GM19372 (cell line): ENCODE data around the gene TMC2.
A peak's percentile ranks its signal among the peaks of the same experiment; 100 is the strongest.

Experiments used
- ATAC-seq: cut with Tn5 transposase; IDR thresholded peaks from one replicate; pipeline ENCODE4 v1.9.1; 2021; ENCODE audit warnings: mild to moderate bottlenecking, low read depth, moderate library complexity; ENCODE audit not compliant: unreplicated experiment

TMC2 gene

DNA sequence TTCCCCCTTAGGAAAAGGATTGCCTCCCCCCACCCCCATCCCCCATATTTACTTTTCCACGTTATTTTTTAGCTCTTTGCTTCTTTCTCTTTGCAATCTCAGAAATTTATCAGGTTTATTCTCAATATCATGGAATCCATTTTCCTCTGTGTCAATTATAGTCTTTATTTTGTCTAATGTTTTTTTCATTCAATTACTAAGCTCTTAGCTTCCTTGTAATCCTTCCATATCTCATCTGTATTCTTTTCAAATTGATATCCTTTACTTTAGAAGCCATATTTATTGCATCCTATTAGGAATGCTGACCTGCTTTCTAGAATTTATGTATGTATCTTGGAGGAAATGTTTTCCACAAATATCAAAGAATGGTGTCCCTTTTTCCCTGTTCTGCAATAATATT, 39.3 kb downstream of the TMC2 start:
- no peak for ATAC-seq

DNA sequence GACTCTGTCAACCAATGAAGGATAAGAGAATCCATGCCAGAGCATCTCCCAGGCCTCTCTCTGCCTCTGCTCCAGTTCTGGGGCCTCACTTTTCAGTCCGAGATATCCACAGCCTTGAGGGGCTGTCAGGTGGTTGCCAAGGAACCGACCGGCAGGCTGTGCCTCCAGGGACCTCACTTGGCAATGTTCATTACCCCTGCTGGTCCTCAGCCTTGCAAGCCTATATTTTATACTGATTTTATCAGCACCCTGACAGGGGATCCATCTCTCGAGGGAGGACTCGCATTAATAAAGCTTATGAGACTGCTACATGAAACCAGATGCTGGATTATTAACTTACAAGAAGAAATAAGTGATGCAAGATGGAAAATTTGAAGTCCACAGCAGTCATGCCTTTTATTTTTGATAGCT, 39.9 kb downstream of the TMC2 start:
- no peak for ATAC-seq

DNA sequence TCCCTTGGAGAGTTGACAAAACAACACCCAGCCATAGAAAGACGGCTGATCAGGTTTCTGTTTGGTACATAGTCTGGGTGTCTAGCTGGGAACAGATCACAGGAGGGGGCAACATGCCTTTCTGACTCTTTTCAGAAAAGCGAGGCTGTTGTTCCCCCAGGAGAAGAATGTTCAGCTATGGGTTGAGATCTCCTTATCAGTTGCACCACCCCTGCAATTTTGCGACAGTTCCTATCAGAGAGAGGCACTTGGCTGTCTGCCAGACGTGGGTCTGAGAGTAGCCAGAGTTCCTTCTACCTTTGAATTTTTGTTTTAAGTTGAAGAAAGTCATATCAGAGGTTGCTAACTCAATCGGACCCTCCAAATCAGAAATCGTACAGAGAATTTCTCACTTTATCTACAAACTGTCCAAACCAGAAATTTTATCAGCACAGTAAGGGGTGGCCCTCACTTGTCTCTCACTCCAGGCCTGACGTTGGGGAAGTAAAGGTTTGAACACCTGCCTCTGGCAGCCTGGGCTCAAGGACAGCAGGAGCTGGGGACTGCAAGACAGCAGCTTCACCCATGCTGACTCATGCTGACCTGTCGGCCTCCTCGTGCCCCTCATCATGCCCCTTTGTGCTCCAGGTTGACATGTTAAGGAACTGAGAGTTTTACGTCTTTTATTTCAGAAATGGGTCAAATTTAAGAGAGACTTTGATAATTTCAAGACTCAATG, 42.3 kb downstream of the TMC2 start:
- no peak for ATAC-seq

DNA sequence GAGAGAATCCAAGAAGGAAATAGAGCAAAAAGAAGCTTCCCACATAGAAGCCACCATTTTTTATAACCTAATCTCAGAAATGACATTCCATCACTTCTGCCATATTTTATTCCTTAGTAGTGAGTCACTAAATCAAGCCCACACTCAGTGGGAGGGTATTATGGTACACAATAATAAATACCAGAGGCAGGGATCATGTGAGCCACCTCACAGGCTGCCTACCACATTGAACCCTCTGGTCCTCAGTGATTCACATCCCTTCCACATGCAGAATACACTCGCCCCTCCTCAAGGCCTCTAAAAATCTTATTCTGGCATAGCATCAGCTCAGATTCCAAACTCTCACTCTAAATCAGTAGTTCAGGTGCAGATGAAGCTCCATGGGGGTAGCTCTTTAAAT, 49.4 kb downstream of the TMC2 start:
- ATAC-seq, result no peak

DNA sequence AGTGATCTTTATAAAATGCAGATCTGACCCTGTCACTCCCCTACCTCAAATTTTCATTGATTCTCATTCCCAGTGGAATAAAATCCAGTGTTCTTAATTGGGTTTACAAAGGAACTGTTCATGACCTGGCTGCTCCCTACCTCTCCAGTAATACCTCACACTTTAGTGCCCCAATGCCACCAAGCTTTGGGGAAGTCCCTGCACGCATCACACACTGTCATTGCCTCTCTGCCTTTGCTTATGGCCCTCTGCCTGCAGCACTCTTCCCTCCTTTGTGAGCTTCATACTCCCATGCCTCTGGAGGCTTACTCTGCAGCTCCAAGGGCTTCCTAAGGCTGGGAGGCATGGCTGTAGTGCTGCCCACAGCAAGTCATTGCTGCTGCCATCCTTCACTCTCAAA, 57.4 kb downstream of the TMC2 start:
- no peak for ATAC-seq

DNA sequence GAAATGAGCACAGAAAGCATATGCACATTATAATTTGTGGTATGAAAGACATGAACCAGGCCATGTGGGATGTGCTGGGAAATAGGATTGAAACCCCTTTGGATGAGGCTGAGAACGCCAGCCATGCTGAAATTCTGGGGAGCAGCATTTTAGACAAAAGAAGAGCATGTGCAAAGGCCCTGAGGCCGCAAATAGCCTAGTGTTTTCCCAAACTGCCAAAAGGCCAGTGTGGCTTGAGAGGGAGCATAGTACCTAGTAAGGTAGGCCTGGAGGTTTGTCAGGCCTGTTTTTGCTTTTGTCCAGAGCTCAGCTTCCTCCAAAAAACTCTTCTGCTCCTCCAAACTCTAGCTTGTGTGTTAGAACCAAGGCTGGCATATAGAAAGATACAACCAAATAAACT, 58.7 kb downstream of the TMC2 start:
- no peak for ATAC-seq

DNA sequence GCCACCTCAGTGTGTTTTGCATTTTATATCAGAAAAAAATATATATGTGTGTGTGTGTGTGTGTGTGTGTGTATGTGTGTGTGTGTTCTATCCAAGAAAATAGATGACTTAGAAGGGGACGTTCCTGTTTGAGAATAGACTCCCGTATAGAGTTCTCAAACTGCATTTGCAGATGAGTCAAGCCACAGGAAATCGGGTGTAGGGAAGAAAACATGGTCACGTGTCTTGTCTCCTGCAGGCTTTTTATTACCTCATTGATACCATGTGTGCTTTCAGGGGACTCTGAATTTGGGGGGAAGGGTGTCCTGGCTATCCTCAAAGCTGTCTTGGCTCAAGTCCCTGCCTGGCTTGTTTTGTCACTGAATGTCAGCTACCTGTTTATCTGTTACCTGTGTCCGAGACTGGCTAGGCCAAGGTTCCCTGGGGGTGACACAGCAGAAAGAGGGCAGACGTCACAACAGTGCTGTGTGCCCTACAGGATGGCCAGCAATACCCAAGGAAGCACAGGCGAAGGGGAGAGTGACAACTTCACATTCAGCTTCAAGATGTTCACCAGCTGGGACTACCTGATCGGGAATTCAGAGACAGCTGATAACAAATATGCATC, 60.4 kb downstream of the TMC2 start:
- no peak for ATAC-seq

DNA sequence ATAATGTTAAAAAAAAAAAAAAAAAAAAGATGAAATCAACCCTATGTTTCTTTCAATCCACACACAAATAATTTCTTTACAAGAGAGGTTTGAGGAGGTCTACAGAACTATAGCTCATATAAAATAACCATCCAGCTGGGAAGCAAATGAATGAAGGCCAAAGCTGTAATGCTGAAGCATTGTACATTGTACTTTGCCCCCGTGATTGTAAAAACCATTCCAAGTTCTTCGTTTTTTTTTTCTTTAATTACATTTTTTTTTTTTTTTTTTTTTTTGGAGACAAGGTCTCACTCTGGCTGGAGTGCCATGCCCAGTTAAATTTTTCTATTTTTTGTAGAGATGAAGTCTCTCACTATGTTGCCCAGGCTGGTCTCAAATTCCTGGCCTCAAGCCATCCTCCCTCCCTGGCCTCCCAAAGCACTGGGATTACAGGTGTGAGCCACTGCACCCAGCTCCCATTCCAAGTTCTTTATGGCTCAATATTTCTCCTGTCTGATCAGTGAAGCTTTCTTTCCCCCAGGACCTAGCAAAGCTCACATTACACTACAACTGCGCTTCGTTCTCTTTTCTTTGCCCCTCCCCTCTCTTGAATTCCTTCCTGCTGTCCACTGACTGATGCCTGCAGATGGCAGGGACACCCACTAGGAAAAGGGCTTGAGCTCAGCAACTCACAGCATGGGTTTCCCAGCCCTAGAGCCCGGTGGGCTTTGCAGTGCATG, 63.1 kb downstream of the TMC2 start:
- no peak for ATAC-seq

DNA sequence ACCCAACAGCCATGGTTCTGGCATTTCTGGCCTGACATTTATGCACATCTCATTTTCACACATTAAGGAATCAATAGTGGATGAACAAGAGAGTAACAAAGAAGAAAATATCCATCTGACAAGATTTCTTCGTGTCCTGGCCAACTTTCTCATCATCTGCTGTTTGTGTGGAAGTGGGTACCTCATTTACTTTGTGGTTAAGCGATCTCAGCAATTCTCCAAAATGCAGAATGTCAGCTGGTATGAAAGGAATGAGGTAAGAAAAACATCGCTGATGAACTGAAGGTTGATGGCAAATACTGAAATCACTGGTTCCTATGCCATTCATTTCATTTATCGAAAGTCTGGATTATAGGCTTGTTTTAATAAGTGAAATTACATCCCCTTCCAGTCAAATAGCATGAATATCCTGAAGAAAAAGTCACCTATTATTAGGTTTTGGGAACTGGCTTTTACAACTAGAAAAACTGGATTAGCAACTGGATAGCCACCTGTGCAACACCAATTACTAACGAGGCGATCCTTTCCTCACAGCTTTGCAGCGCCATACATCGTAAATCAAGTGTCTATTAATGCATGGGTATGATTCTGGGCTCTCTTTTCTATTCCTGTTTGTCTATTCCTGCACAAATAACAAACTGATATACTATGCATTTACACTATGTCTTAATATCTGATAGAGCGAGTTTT, 65.8 kb downstream of the TMC2 start:
- ATAC-seq, result no peak

DNA sequence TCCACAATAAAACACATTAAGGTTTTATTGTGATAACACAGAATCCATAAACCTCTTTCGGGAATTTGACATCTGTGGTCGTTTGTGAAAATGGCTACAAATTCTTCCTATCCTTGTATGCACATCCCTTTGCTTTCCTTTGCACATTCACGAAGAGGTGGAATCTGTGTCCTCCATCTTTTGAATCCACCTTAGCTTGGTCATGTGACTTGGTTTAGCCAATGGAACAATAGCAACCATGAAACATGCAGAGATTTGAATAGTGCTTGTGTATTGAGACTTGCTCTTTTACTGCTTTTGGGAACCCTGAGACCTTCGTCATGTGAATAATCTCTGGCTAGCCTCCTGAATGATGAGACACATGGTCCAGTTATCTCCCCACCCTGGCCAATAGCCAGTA, 66.4 kb downstream of the TMC2 start:
- no peak for ATAC-seq

DNA sequence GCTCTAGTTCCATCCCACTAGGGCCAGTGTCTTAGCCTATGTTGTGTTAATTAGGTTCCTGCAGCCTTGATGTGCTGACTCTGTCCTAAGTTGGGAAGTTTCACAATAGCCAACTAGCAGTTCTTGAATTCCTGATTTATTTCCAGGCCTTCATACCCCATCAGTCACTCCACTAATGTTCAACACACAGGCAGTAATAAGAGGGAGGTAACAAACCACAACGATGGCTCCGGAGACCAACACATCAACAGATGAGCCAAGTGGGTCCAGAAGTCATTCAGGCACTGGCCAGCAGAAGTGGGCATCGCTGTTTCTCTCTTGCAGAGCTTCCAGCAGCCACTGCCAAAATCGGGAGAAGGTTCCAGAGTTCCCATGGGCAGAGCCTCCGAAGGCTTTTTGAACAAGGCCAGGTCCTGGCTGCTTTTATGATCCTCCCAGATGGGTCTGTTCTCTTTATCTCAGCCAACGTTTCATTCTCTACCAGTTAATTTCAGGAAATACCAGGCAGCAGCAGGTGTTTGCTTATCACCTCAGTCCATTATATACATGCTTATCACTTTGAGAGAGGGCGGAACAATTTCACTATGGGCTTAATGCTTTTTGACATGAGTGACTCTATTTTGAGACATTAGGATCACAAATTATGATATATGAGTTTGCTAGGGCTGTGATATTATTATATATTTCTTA, 67.6 kb downstream of the TMC2 start:
- no peak for ATAC-seq

DNA sequence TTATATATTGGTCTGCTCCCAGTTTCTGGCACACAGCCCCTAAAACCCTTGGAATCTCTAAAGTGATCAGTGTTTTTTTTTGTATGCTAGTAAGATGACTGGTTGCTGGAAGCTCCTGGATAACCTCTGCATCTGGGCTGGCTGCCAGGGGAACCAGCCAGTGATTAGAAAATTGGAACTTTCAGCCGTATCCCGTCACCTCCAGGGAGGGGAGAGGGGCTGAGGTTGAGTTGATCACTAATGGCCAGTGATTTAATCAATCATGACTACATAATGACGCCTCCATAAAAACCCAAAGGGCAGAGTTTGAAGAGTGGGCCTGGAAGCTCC, 68.1 kb downstream of the TMC2 start:
- ATAC-seq, result no peak

DNA sequence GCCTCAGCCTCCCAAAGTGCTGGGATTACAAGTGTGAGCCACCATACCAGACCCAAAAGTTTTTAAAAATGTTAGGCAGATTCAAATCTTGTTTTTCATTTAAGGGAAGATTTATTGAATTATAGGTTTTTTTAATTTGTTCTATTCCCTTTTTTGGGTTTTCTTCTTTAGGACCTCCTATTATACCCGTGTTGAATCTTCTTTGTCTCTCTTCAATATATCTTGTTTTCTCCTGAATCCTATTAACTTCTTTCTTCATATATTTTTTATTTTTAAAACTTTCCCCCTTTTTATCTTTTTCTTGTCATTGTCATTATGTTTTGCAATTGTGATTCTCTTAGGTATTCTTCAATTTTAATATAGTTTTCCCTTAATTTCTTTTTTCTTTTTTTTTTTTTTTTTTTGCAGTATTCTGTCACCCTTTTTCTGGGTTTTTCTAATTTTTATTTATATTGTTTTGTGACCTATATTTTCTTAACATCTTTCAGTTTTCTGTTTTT, 70.2 kb downstream of the TMC2 start:
- ATAC-seq, result no peak

DNA sequence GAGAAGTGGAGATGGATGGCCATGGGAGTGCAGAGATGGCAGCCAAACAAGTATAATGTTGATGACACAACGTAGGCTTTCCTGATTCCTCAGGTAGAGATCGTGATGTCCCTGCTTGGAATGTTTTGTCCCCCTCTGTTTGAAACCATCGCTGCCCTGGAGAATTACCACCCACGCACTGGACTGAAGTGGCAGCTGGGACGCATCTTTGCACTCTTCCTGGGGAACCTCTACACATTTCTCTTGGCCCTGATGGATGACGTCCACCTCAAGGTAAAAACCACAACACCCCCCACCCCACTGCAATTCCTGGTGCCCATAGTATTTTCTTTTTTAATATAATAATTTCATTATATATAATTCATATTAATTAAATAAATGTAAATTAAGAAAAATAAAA, 74.0 kb downstream of the TMC2 start:
- no peak for ATAC-seq

DNA sequence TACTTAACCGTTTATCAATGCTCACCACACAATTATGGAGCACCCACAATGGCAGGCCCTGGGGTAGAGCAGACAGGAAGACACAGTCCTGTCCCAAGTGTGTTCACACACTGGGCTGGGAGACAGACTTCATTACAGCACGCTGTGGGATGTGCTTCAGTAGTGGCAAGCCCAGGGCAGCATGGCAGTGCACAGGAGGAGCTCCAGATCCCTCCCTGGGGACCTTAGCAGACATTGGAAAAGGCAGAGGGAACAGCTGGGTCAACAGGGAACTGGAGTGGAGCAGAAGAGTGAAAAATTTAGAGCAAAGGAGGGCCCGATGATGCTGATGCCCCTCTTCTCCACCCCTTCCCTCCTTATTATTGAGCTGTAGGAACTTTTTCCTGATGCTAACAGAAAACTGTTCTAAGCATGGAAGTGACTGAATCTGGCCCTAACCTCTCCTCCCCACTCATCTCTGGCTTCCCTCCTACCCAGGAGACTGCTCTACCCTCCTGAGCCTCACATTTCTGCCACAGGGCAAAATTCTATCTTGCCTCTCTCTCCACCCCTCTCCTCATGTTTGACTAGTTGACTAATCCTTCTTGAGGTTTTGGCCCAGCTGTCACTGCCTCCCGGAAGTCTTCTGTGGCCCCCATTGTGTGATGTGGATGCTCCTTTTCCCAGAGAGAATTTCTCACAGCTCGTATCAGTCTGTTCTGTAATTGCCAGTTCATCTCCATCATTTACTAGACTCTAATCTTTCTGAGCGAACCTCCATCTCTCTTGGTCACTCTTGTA, 74.8 kb downstream of the TMC2 start:
- no peak for ATAC-seq

DNA sequence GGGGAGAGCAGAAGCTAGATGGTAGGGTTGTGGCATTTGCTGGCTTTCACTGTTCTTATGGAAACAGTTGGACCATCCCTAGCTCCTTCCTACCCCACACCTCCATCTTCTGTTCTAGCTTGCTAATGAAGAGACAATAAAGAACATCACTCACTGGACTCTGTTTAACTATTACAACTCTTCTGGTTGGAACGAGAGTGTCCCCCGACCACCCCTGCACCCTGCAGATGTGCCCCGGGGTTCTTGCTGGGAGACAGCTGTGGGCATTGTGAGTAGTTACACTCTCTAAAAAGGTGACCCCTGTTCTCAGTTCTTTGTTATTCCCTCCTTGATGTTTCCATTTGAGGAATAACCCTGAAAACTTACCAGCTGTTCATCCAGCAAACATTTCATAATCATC, 75.7 kb downstream of the TMC2 start:
- ATAC-seq, result no peak

DNA sequence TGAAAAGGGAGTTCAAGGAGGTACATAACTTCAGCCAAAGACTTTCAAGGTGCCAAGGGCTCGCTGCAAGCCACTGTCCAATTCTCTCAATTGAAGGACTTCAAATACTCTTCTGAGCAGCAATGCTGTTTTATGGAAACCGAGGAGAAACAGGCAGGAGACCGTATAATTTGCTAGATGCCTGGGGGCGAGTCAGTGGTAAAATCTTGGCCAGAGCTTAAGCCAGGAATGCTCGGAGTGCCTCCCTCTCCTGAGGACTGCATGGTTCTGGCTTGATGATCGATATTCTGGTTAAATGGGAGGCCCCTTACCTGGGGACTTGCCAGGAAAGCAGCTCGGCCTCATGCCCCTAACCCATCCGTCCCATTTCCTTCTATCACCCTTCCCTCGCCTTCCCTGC, 80.3 kb downstream of the TMC2 start:
- ATAC-seq, result no peak

DNA sequence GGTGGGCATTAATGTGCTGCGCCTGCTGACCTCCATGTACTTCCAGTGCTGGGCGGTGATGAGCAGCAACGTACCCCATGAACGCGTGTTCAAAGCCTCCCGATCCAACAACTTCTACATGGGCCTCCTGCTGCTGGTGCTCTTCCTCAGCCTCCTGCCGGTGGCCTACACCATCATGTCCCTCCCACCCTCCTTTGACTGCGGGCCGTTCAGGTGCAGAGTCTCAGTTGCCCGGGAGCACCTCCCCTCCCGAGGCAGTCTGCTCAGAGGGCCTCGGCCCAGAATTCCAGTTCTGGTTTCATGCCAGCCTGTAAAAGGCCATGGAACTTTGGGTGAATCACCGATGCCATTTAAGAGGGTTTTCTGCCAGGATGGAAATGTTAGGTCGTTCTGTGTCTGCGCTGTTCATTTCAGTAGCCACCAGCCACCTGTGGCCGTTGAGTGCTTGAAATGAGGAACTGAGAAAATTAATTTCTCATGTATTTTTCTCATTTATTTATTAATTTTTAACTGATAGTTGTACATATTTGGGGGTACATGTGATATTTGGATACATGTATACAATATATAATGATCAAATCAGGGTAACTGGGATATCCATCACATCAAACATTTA, 80.8 kb downstream of the TMC2 start:
- peak; percentile 68 for ATAC-seq

DNA sequence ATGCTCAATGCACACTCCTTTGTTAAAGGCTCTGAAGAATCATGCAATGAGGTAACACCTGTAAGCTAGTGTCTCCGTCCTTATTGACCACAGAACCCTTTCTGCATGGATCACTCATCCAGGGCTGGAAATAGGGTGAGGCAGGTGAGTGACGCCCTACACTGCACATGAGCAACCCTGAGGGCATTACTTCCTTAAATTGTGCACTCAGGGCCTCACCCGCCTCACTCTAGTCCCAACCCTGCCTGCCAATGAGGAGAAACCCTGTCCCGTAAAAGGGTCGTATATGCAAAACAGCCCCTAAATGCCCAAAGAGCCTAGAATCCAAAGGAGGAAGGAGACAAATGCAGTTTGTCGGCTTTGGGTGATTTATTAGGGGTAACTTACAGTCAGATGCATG, 82.4 kb downstream of the TMC2 start:
- no peak for ATAC-seq

DNA sequence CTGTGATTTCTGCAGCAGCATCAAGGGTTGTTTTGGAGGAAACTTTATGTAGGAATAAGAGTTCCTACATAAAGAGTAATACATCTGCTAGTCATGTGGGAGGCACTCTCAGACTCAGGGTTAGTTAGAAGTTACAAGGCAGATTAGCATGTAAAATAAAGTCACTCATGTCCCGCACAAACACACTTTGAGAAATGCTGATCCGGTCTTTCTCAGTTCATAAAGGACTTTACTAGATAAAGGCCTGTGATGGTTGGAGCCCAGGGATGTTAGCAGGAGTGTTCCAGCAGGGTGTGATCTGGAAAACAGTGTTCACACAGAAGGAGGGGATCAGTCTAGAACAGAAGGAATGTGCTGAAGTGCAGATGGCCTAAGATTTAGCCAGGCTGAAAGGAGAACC, 83.0 kb downstream of the TMC2 start:
- ATAC-seq, result no peak
